Smooth muscle cell (in vitro differentiated cells): ENCODE data around the gene DESI1. TPM values are rescaled to one million over a fixed set of nuclear protein-coding genes. Genes with fewer than 3 reads are reported as not detected.

ENCODE experiments used
- DNase-seq: peaks from one replicate; lab custom pipeline; 2025; ENCODE audit not compliant: unreplicated experiment; lab: John Stamatoyannopoulos, UW
- H2AFZ ChIP-seq: fragments of 200-600 bp; sonication (generic); 2 replicates; pipeline ENCODE4 v1.6.0; 2016; ENCODE audit warnings: antibody characterized with exemption, low read depth, mild to moderate bottlenecking
- H3F3A ChIP-seq: fragments of 200-600 bp; sonication (generic); 2 replicates; pipeline ENCODE4 v1.6.0; 2017; ENCODE audit warnings: antibody characterized with exemption, low read depth
- H3K27ac ChIP-seq: fragments of 200-600 bp; sonication (generic); 2 replicates; pipeline ENCODE4 v1.5.1; 2016; ENCODE audit warnings: low read depth, mild to moderate bottlenecking
- H3K27me3 ChIP-seq: fragments of 200-600 bp; sonication (generic); 2 replicates; pipeline ENCODE4 v1.6.1; 2016; ENCODE audit warnings: low read depth, mild to moderate bottlenecking
- H3K36me3 ChIP-seq: fragments of 200-600 bp; sonication (generic); 2 replicates; pipeline ENCODE4 v1.5.1; 2016; ENCODE audit warnings: low read depth
- H3K4me1 ChIP-seq: fragments of 200-600 bp; sonication (generic); 2 replicates; pipeline ENCODE4 v1.5.1; 2016; ENCODE audit warnings: low read depth
- H3K4me2 ChIP-seq: fragments of 200-600 bp; sonication (generic); 2 replicates; pipeline ENCODE4 v1.6.0; 2016; ENCODE audit warnings: mild to moderate bottlenecking
- H3K4me3 ChIP-seq: fragments of 200-600 bp; sonication (generic); 2 replicates; pipeline ENCODE4 v1.5.1; 2016; ENCODE audit warnings: mild to moderate bottlenecking
- H3K79me2 ChIP-seq: fragments of 200-600 bp; sonication (generic); 2 replicates; pipeline ENCODE4 v1.6.0; 2016; ENCODE audit warnings: low read depth, mild to moderate bottlenecking
- H3K9ac ChIP-seq: fragments of 200-600 bp; sonication (generic); 2 replicates; pipeline ENCODE4 v1.6.0; 2016; ENCODE audit warnings: low read depth
- H3K9me3 ChIP-seq: fragments of 200-600 bp; sonication (generic); replicated peaks from 2 replicates; pipeline ENCODE4 v1.5.1; 2016; ENCODE audit warnings: low read depth
- H4K20me1 ChIP-seq: fragments of 200-600 bp; sonication (generic); 2 replicates; pipeline ENCODE4 v1.6.0; 2016; ENCODE audit warnings: low read depth
- CTCF ChIP-seq: fragments of 200-600 bp; sonication (generic); IDR thresholded peaks from 2 replicates; pipeline ENCODE4 v1.5.1; 2017; ENCODE audit warnings: borderline replicate concordance, mild to moderate bottlenecking, antibody characterized with exemption; ENCODE audit not compliant: insufficient read depth, poor library complexity, severe bottlenecking
- WGBS: methylation state at CpG from one replicate; pipeline ENCODE4 v1.1.7; 2016; ENCODE audit warnings: low lambda C conversion rate; 5-methylcytosine and 5-hydroxymethylcytosine counted together
- polyA plus RNA-seq: library from polyadenylated mRNA; unstranded; fragments of >200 nt; fragmentation: Nextera tagmentation; extraction: Ambion mirVana; gene quantifications from 2 replicates; pipeline ENCODE4 v1.2.1, GENCODE V29; 2016
- total RNA-seq: library from RNA; depleted of rRNA; stranded (reverse); fragments of >200 nt; gene quantifications from 2 replicates; pipeline ENCODE4 v1.2.3, GENCODE V29; 2014

DESI1 gene
- total and polyA plus RNA-seq, 2 experiments from 2014 or later: 14.3 to 16.9 TPM

GRCh38 chr22:41568811-41569210 lies 52.0 kb downstream of the DESI1 start:
- Histone ChIP-seq H3K4me2 (no peak overlapping the region), H4K20me1 (no peaks in the 10 kb centered on the region), H3K4me1 (no peaks in the 10 kb centered on the region), H3K9me3 (no peaks in the 10 kb centered on the region), H3K9ac (no peak overlapping the region), H3K27me3 (no peaks in the 10 kb centered on the region), H3F3A (no peaks in the 10 kb centered on the region), H2AFZ (no peak overlapping the region), H3K79me2 (no peaks in the 10 kb centered on the region), H3K27ac (no peak overlapping the region), H3K4me3 (no peak overlapping the region), H3K36me3 (no peaks in the 10 kb centered on the region)
- DNase-seq: no peak
- 85% methylated on average over 7 of the region's 7 CpGs for WGBS
- TF ChIP-seq CTCF: no peak

GRCh38 chr22:41567512-41567768 lies 53.4 kb downstream of the DESI1 start:
- no peaks in the 10 kb centered on the region for H3K79me2 ChIP-seq
- H3K4me1 ChIP-seq: peaks cover 3% of the 10 kb centered on the region
- H3F3A ChIP-seq: peaks cover 4% of the 10 kb centered on the region
- H3K36me3 ChIP-seq: no peaks in the 10 kb centered on the region
- no peak overlapping the region for H2AFZ ChIP-seq
- H3K9ac ChIP-seq: no peak overlapping the region
- H3K9me3 ChIP-seq: no peaks in the 10 kb centered on the region
- H3K4me3 ChIP-seq: no peak overlapping the region
- 95% methylated on average over 3 of the region's 3 CpGs for WGBS
- no peaks in the 10 kb centered on the region for H3K27me3 ChIP-seq
- no peak for DNase-seq
- H4K20me1 ChIP-seq: no peaks in the 10 kb centered on the region
- no peak overlapping the region for H3K4me2 ChIP-seq
- no peak for TF ChIP-seq CTCF
- no peak overlapping the region for H3K27ac ChIP-seq

GRCh38 chr22:41565403-41566054 lies 55.3 kb downstream of the DESI1 start:
- Histone ChIP-seq H4K20me1 (no peaks in the 10 kb centered on the region), H3K4me2 (no peak overlapping the region), H3F3A (peaks cover 4% of the 10 kb centered on the region), H3K9me3 (no peaks in the 10 kb centered on the region), H3K4me1 (peaks cover 5% of the 10 kb centered on the region), H3K36me3 (no peaks in the 10 kb centered on the region), H3K9ac (no peak overlapping the region), H3K79me2 (no peaks in the 10 kb centered on the region), H2AFZ (no peak overlapping the region), H3K4me3 (no peak overlapping the region), H3K27me3 (no peaks in the 10 kb centered on the region), H3K27ac (peak overlapping the region; percentile 93)
- WGBS: 21% methylated on average over 6 of the region's 8 CpGs
- DNase-seq: no peak
- no peak for TF ChIP-seq CTCF

- H3K9me3 ChIP-seq: no peaks in the 10 kb centered on the region
- H3K4me3 ChIP-seq: no peak overlapping the region
- peak overlapping the region; percentile 93 for H3K27ac ChIP-seq
- DNase-seq: no peak
- H3K27me3 ChIP-seq: no peaks in the 10 kb centered on the region
- WGBS: 88% methylated on average over 8 of the region's 8 CpGs
- H4K20me1 ChIP-seq: no peaks in the 10 kb centered on the region
- peaks cover 4% of the 10 kb centered on the region for H3F3A ChIP-seq
- no peak for TF ChIP-seq CTCF
- no peaks in the 10 kb centered on the region for H3K36me3 ChIP-seq
- H3K4me1 ChIP-seq: peaks cover 13% of the 10 kb centered on the region
- no peaks in the 10 kb centered on the region for H3K79me2 ChIP-seq
- no peak overlapping the region for H3K9ac ChIP-seq
- no peak overlapping the region for H3K4me2 ChIP-seq
- H2AFZ ChIP-seq: no peak overlapping the region
Observed at GRCh38 chr22:41564563-41564962, 56.3 kb downstream of the DESI1 start.
